Gastroesophageal sphincter (tissue), 3 donors: ENCODE data around the gene CACNG1.

Experiments
- POLR2AphosphoS5 ChIP-seq: sonication (generic); formaldehyde crosslinking; IDR thresholded peaks from one replicate; pipeline ENCODE4 v1.6.1; 2017; ENCODE audit warnings: antibody characterized with exemption
- TF ChIP-seq, protein P1 (sequence below), 4 experiments: fragments of 200-600 bp in 2 of 4; fragments of 450-650 bp in 2 of 4; sonication (generic) in 1 of 4; IDR thresholded peaks; one replicate each; pipeline ENCODE4 v1.5.1; 2017 to 2019; ENCODE audit warnings: antibody characterized with exemption in 4 of 4, mild to moderate bottlenecking in 2 of 4, moderate library complexity in 2 of 4

DNA sequence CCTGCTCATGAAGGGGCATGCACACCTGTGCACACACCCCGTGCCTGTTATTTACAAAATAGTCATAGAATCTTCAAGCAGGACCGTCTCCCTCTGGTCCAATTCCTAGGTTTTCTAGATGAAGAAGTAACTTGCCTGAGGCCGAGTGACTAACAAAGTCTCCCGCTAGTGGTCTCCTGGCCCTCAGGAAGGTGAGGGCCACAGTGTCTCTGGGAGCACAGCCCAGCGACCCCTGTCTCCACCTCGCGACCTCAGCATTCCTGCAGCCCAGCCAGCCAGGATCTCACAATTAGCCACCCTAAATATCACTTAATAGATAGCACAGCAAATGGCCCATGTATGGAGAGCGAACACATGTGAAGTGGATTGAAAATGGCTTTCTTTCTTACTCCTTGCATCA lies 30.5 kb upstream of the CACNG1 start:
- TF ChIP-seq, protein P1, sequence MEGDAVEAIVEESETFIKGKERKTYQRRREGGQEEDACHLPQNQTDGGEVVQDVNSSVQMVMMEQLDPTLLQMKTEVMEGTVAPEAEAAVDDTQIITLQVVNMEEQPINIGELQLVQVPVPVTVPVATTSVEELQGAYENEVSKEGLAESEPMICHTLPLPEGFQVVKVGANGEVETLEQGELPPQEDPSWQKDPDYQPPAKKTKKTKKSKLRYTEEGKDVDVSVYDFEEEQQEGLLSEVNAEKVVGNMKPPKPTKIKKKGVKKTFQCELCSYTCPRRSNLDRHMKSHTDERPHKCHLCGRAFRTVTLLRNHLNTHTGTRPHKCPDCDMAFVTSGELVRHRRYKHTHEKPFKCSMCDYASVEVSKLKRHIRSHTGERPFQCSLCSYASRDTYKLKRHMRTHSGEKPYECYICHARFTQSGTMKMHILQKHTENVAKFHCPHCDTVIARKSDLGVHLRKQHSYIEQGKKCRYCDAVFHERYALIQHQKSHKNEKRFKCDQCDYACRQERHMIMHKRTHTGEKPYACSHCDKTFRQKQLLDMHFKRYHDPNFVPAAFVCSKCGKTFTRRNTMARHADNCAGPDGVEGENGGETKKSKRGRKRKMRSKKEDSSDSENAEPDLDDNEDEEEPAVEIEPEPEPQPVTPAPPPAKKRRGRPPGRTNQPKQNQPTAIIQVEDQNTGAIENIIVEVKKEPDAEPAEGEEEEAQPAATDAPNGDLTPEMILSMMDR (IDR thresholded peaks at IDR 0.05) = no peak
- TF ChIP-seq POLR2AphosphoS5 = no peak
